Measurements from ENCODE around the gene AEBP2. TPM values are rescaled to one million over a fixed set of nuclear protein-coding genes. Genes with fewer than 3 reads are reported as not detected.

AEBP2 gene
- total RNA-seq, 3 donors from 2014 or later (not counting 1 experiment from before 2014, with no cell fraction given), result 57.1 to 79.5 (median 61.8) TPM

DNA sequence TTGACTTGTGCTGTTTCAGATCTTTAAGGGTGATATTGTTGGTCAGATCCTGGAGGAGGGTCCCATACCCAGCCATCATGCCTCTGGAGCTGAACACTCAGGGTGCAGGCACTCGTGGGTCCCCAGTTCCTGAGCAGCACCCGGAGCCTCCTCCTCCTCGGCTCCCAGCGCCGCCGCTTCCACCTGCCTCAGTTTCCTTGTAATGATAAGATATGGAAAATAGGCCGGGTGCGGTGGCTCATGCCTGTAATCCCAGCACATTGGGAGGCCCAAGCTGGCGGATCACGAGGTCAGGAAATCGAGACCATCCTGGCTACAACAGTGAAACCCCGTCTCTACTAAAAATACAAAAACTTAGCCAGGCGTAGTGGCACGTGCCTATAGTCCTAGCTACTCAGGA lies 20.2 kb upstream of the AEBP2 start:
- Mint-ChIP-seq H3K27me3 (ENCODE audit: low read depth in 2 of 2) (no peaks in the 10 kb centered on the region), H3K4me3 (no peak overlapping the region), H3K4me1 (peaks cover 6 to 9% of the 10 kb centered on the region in 2 donors), H3K9me3 (no peaks in the 10 kb centered on the region), H3K27ac (no peak overlapping the region), H3K36me3 (no peaks in the 10 kb centered on the region)
- Histone ChIP-seq H3K36me3 (ENCODE audit: control insufficient read depth, insufficient read depth, low read length) (no peaks in the 10 kb centered on the region), H3K27ac (ENCODE audit: low read length) (no peak overlapping the region), H3K4me1 (ENCODE audit: control insufficient read depth, insufficient read depth, low read length) (no peaks in the 10 kb centered on the region), H3K4me3 (ENCODE audit: low read length) (no peak overlapping the region), H3K9me3 (ENCODE audit: control insufficient read depth, insufficient read depth, low read length) (no peaks in the 10 kb centered on the region), H3K27me3 (ENCODE audit: control insufficient read depth, insufficient read depth, low read length) (no peaks in the 10 kb centered on the region)
- intact Hi-C loops (cut with micrococcal nuclease), result no loop called here
- ATAC-seq (no peak), DNase-seq (no peak)
- 94% methylated on average over 13 of the region's 14 CpGs for WGBS (ENCODE audit: insufficient coverage)
- TF ChIP-seq CTCF (IDR thresholded peaks at IDR 0.05), result no peak

DNA sequence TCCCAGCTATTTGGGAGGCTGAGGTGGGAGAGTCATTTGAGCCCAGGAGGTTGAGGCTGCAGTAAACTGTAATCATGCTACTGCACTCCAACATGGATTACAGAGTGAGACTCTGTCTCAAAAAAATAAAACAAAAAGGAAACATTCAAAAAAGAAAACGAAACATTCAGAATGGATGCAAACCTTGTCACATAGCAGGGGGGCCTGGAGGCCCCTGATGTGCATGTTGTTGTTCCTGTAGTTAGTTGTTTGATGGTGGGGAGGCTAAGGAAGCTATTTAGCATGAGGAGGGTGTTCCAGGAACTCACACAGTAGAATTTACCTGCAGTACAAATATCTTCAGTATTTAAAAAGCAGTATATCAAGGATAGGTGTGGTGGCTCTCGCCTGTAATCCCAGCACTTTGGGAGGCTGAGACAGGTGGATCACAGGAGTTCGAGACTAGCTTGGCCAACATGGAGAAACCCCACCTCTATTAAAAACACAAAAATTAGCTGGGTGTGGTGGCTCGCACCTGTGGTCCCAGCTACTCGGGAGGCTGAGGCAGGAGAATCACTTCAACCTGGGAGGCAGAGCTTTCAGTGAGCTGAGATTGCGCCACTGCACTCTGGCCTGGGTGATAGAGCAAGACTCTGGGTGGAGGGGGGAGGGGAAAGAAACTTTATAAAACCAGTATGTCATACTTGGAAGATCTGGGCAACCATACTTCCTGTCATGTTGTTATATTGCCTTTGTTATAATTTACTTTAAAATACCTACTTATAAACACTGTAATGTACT lies 17.6 kb upstream of the AEBP2 start:
- Mint-ChIP-seq H3K4me3 (no peak overlapping the region), H3K36me3 (no peaks in the 10 kb centered on the region), H3K9me3 (no peaks in the 10 kb centered on the region), H3K27me3 (ENCODE audit: low read depth in 2 of 2) (no peaks in the 10 kb centered on the region), H3K4me1 (peaks cover 6 to 10% of the 10 kb centered on the region in 2 donors), H3K27ac (no peak overlapping the region)
- WGBS (ENCODE audit: insufficient coverage), result 95% methylated on average over 6 of the region's 6 CpGs
- Histone ChIP-seq H3K4me3 (ENCODE audit: low read length) (no peak overlapping the region), H3K4me1 (ENCODE audit: control insufficient read depth, insufficient read depth, low read length) (no peaks in the 10 kb centered on the region), H3K27me3 (ENCODE audit: control insufficient read depth, insufficient read depth, low read length) (no peaks in the 10 kb centered on the region), H3K27ac (ENCODE audit: low read length) (no peak overlapping the region), H3K36me3 (ENCODE audit: control insufficient read depth, insufficient read depth, low read length) (no peaks in the 10 kb centered on the region), H3K9me3 (ENCODE audit: control insufficient read depth, insufficient read depth, low read length) (no peaks in the 10 kb centered on the region)
- intact Hi-C loops (cut with micrococcal nuclease), result no loop called here
- no peak for TF ChIP-seq CTCF (IDR thresholded peaks at IDR 0.05)
- ATAC-seq, result no peak
- no peak for DNase-seq

DNA sequence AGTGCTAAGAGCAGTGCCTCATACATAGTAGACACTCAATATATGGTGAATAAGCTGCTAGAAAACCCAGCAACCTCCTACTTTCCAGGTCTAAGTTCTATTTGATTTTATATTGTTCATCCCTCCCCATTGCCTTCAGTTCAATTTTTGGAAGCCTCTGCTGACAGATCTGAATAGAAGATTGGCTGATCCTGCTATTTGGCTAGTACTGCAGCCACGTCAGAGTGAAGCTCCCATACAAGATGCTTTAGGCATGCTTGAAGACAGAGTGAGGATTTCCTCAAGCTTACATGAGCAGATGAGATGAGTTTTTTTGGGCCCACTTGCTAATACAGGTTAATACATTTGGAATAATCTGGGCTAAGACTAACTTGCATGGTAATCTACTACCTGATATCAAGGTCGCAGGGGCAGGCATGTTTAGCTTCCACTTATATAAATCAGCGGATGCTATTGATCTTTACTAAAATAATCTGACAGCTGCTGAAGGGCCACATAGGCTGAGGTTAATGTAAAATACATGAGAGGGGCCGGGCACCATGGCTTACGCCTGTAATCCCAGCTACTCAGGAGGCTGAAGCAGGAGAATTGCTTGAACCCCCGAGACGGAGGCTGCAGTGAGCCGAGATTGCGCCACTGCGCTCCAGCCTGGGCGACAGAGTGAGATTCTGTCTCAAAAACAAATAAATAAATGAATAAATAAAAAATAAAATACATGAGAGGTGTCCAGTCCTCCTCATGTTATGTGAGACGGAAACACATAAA lies 15.9 kb upstream of the AEBP2 start:
- H3K9me3 Mint-ChIP-seq, result no peaks in the 10 kb centered on the region
- no peak overlapping the region for H3K27ac ChIP-seq (ENCODE audit: low read length)
- DNase-seq, result no peak
- intact Hi-C loops (cut with micrococcal nuclease), result no loop called here
- no peak for ATAC-seq
- no peaks in the 10 kb centered on the region for H3K27me3 Mint-ChIP-seq (ENCODE audit: low read depth in 2 of 2)
- peaks cover 7% of the 10 kb centered on the region for H3K4me1 ChIP-seq (ENCODE audit: control insufficient read depth, insufficient read depth, low read length)
- 94% methylated on average over 9 of the region's 12 CpGs for WGBS (ENCODE audit: insufficient coverage)
- no peaks in the 10 kb centered on the region for H3K36me3 Mint-ChIP-seq
- H3K27me3 ChIP-seq (ENCODE audit: control insufficient read depth, insufficient read depth, low read length), result no peaks in the 10 kb centered on the region
- no peak overlapping the region for H3K4me3 Mint-ChIP-seq
- H3K4me3 ChIP-seq (ENCODE audit: low read length), result no peak overlapping the region
- H3K9me3 ChIP-seq (ENCODE audit: control insufficient read depth, insufficient read depth, low read length), result no peaks in the 10 kb centered on the region
- H3K27ac Mint-ChIP-seq, result no peak overlapping the region
- no peak for TF ChIP-seq CTCF (IDR thresholded peaks at IDR 0.05)
- peaks cover 11 to 14% of the 10 kb centered on the region in 2 donors for H3K4me1 Mint-ChIP-seq
- H3K36me3 ChIP-seq (ENCODE audit: control insufficient read depth, insufficient read depth, low read length), result no peaks in the 10 kb centered on the region

Data from natural killer cell (primary cell).